NT2/D1 (cell line): ENCODE measurements around the gene JMJD8.

Source experiments
- DNase-seq: peaks from one replicate; pipeline ENCODE4 v3.0.0-alpha.2; 2011; ENCODE audit warnings: low read depth, low spot score
- H3K27me3 ChIP-seq: 2 replicates; pipeline ENCODE4 v1.6.0; 2011; ENCODE audit warnings: mild to moderate bottlenecking; ENCODE audit not compliant: insufficient read length, insufficient read depth
- H3K36me3 ChIP-seq: 2 replicates; pipeline ENCODE4 v1.6.1; 2011; ENCODE audit warnings: mild to moderate bottlenecking, low read length, mixed read lengths; ENCODE audit not compliant: insufficient read depth, insufficient read length
- H3K4me1 ChIP-seq: 2 replicates; pipeline ENCODE4 v1.5.1; 2011; ENCODE audit not compliant: insufficient read depth, insufficient read length
- H3K4me3 ChIP-seq: 2 replicates; pipeline ENCODE4 v1.5.1; 2011; ENCODE audit warnings: low read depth; ENCODE audit not compliant: insufficient read length
- H3K9ac ChIP-seq: 2 replicates; pipeline ENCODE4 v1.6.0; 2011; ENCODE audit warnings: low read depth; ENCODE audit not compliant: insufficient read length
- H3K9me3 ChIP-seq: 2 replicates; pipeline ENCODE4 v1.5.1; 2011; ENCODE audit warnings: mild to moderate bottlenecking, low read length; ENCODE audit not compliant: insufficient read depth
- SUZ12 ChIP-seq: IDR thresholded peaks from 2 replicates; pipeline ENCODE4 v1.6.1; 2011; ENCODE audit not compliant: insufficient read length, insufficient read depth; ENCODE audit errors: extremely low read depth
- YY1 ChIP-seq: IDR thresholded peaks from 2 replicates; pipeline ENCODE4 v1.6.1; 2011; ENCODE audit not compliant: insufficient read length, insufficient read depth
- ZNF274 ChIP-seq: IDR thresholded peaks from 2 replicates; pipeline ENCODE4 v1.6.1; 2011; ENCODE audit warnings: mild to moderate bottlenecking, low read depth, low read length

JMJD8 gene

GRCh38 chr16:637081-638018 is 46.8 kb downstream of the JMJD8 start:
- Histone ChIP-seq H3K9ac (peak overlapping the region; percentile 82), H3K4me1 (peaks cover 28% of the 10 kb centered on the region), H3K4me3 (peak overlapping the region; percentile 95), H3K27me3 (peaks cover under 1% of the 10 kb centered on the region), H3K9me3 (no peaks in the 10 kb centered on the region), H3K36me3 (peaks cover 26% of the 10 kb centered on the region)
- TF ChIP-seq YY1 (no peak), SUZ12 (no peak), ZNF274 (no peak)
- no peak for DNase-seq

- H3K9me3 ChIP-seq = no peaks in the 10 kb centered on the region
- DNase-seq = peak; percentile 89
- H3K4me3 ChIP-seq = peak within 1 kb of the TSS; percentile 95
- peak within 1 kb of the TSS; percentile 99 for H3K9ac ChIP-seq
- H3K36me3 ChIP-seq = peaks cover 30% of the 10 kb centered on the region
- TF ChIP-seq SUZ12 (no peak), ZNF274 (no peak), YY1 (no peak)
- no peaks in the 10 kb centered on the region for H3K27me3 ChIP-seq
- peaks cover 28% of the 10 kb centered on the region for H3K4me1 ChIP-seq
Measured at GRCh38 chr16:636206-637080, 47.7 kb downstream of the JMJD8 start, which contains the start of gene METTL26. Gene METTL26, minus strand, starts transcription at chr16:636305. Its CDS starts 15 bp downstream, at chr16:636290.

GRCh38 chr16:635573-636205 is 48.4 kb downstream of the JMJD8 start:
- TF ChIP-seq SUZ12 = no peak
- no peak for TF ChIP-seq YY1
- no peak for TF ChIP-seq ZNF274
- peaks cover 34% of the 10 kb centered on the region for H3K4me1 ChIP-seq
- DNase-seq = no peak

GRCh38 chr16:634996-635395 is 49.1 kb downstream of the JMJD8 start:
- Histone ChIP-seq H3K9ac (peak overlapping the region; percentile 99), H3K4me3 (peak overlapping the region; percentile 95)

More at GRCh38 chr16:635573-636205, 48.4 kb downstream of the JMJD8 start:
- H3K27me3 ChIP-seq = no peaks in the 10 kb centered on the region
- peaks cover 30% of the 10 kb centered on the region for H3K36me3 ChIP-seq
- H3K4me3 ChIP-seq = peak overlapping the region; percentile 95
- no peaks in the 10 kb centered on the region for H3K9me3 ChIP-seq
- peak overlapping the region; percentile 99 for H3K9ac ChIP-seq

GRCh38 chr16:634051-634670 is 50.0 kb downstream of the JMJD8 start:
- no peak overlapping the region for H3K4me3 ChIP-seq
- H3K27me3 ChIP-seq = no peaks in the 10 kb centered on the region
- H3K9me3 ChIP-seq = no peaks in the 10 kb centered on the region
- TF ChIP-seq YY1 (no peak), ZNF274 (no peak), SUZ12 (no peak)
- peaks cover 44% of the 10 kb centered on the region for H3K4me1 ChIP-seq
- DNase-seq = no peak
- peaks cover 30% of the 10 kb centered on the region for H3K36me3 ChIP-seq
- H3K9ac ChIP-seq = no peak overlapping the region

More at GRCh38 chr16:634996-635395, 49.1 kb downstream of the JMJD8 start:
- no peak for DNase-seq
- no peaks in the 10 kb centered on the region for H3K27me3 ChIP-seq
- H3K9me3 ChIP-seq = no peaks in the 10 kb centered on the region
- peaks cover 30% of the 10 kb centered on the region for H3K36me3 ChIP-seq
- H3K4me1 ChIP-seq = peaks cover 37% of the 10 kb centered on the region
- TF ChIP-seq SUZ12 (no peak), ZNF274 (no peak), YY1 (no peak)

- Histone ChIP-seq H3K36me3 (peaks cover 33% of the 10 kb centered on the region), H3K4me3 (no peak overlapping the region), H3K9ac (no peak overlapping the region), H3K27me3 (no peaks in the 10 kb centered on the region), H3K4me1 (peaks cover 44% of the 10 kb centered on the region), H3K9me3 (no peaks in the 10 kb centered on the region)
- DNase-seq = no peak
- TF ChIP-seq ZNF274 = no peak
- no peak for TF ChIP-seq SUZ12
- TF ChIP-seq YY1 = no peak
Measured at GRCh38 chr16:633336-634050, 50.6 kb downstream of the JMJD8 start.
